ENCODE data around the gene TREH. TPM values are rescaled to one million over a fixed set of nuclear protein-coding genes. Genes with fewer than 3 reads are reported as not detected.
"Not testable (repeated sequence)": the region's sequence is repeated elsewhere in the genome, so short reads cannot be mapped to it uniquely, and the experiment has no call there.

TREH gene
- total and polyA plus RNA-seq, 2 experiments from 2014 or later = 0.06 TPM; not detected in 1

DNA sequence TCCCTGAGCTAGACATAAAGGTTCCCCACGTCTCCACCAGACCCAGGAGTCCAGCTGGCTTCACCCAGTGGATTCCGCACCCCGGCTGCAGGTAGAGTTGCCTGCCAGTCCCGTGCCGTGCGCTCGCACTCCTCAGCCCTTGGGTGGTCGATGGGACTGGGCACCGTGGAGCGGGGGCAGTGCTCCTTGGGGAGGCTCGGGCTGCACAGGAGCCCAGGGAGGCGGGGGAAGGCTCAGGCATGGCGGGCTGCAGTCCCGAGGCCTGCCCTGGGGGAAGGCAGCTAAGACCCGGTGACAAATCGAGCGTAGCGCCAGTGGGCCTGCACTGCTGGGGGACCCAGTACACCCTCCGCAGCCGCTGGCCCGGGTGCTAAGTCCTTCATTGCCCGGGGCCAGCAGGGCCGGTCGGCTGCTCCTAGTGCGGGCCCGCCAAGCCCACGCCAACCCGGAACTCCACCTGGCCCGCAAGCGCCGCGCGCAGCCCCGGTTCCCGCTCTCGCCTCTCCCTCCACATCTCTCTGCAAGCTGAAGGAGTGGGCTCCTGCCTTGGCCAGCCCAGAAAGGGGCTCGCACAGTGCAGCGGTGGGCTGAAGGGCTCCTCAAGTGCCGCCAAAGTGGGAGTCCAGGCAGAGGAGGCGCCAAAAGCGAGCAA is 9.5 kb upstream of the TREH start:
- peak overlapping the region; percentile 75; the same call in 1 of the 2 replicates for H2AFZ ChIP-seq
- in situ Hi-C loops (cut with MboI) = no loop called here
- no peak overlapping the region for H3K4me2 ChIP-seq (ENCODE audit: unreplicated experiment)

GRCh38 chr11:118688339-118688738 is 8.9 kb upstream of the TREH start:
- H3K27me3 ChIP-seq (replicated peaks; ENCODE audit: insufficient read depth); H3F3A ChIP-seq (ENCODE audit: insufficient read depth); in situ Hi-C loops (cut with MboI); H3K9me2 ChIP-seq (ENCODE audit: insufficient read depth); H4K20me1 ChIP-seq (ENCODE audit: insufficient read depth); H3K4me3 ChIP-seq; H3K4me2 ChIP-seq (ENCODE audit: unreplicated experiment); H2AFZ ChIP-seq; H3K9ac ChIP-seq; H3K79me2 ChIP-seq (ENCODE audit: insufficient read depth); H3K27ac ChIP-seq; DNase-seq; H3K4me1 ChIP-seq (ENCODE audit: insufficient read depth); H3K36me3 ChIP-seq (ENCODE audit: low read depth); H3K9me3 ChIP-seq (ENCODE audit: low read depth): not testable (repeated sequence)
- WGBS, 2 experiments (ENCODE audit: low coverage in 1 of 2, low lambda C conversion rate in 2 of 2, missing lambda C conversion rate in 2 of 2) = 77 to 85% methylated on average over 10 of the region's 10 CpGs

More for the DNA sequence above, 9.5 kb upstream of the TREH start:
- H3K9me3 ChIP-seq (ENCODE audit: low read depth) = no peaks in the 10 kb centered on the region
- H4K20me1 ChIP-seq (ENCODE audit: insufficient read depth) = no peaks in the 10 kb centered on the region
- WGBS, 2 experiments (ENCODE audit: low coverage in 1 of 2, low lambda C conversion rate in 2 of 2, missing lambda C conversion rate in 2 of 2) = 85 to 86% methylated on average over 28 to 41 of the region's 41 CpGs
- H3K9me2 ChIP-seq (ENCODE audit: insufficient read depth) = no peaks in the 10 kb centered on the region
- H3K79me2 ChIP-seq (ENCODE audit: insufficient read depth) = no peaks in the 10 kb centered on the region
- no peaks in the 10 kb centered on the region for H3F3A ChIP-seq (ENCODE audit: insufficient read depth)
- DNase-seq = no peak
- H3K4me3 ChIP-seq = no peak overlapping the region
- H3K27me3 ChIP-seq (replicated peaks; ENCODE audit: insufficient read depth) = no peaks in the 10 kb centered on the region
- H3K4me1 ChIP-seq (ENCODE audit: insufficient read depth) = 0 out of 2 replicates have a peak, but pooled peaks cover 6% of the 10 kb centered on the region
- TF ChIP-seq EZH2 (IDR thresholded peaks at IDR 0.05; ENCODE audit: insufficient read depth, poor library complexity, severe bottlenecking) = no peak
- no peak for TF ChIP-seq EZH2phosphoT487 (IDR thresholded peaks at IDR 0.05; ENCODE audit: insufficient read depth, low read depth)
- H3K27ac ChIP-seq = no peak overlapping the region
- no peak overlapping the region for H3K9ac ChIP-seq
- H3K36me3 ChIP-seq (ENCODE audit: low read depth) = no peaks in the 10 kb centered on the region

DNA sequence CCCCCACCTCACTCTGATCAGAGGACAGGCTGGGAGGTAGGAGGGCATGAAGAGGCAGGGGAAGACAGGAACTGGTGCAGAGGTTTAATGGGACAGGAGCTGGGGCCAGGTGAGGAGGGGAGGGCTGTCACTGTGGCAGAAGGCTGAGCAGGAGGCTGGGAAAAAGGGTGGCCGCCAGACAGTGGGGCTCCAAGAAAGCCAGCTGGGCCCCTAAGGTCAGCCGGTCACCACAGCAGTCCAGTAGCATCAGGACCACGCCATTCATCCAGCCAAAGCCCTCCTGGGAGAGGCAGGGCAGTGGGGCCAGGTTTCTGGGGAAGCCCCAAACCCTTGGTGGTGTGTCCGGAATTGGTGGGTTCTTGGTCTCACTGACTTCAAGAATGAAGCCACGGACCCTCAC is 8.5 kb upstream of the TREH start:
- Histone ChIP-seq H3K36me3 (ENCODE audit: low read depth) (no peaks in the 10 kb centered on the region), H3K4me1 (ENCODE audit: insufficient read depth) (0 out of 2 replicates have a peak, but pooled peaks cover 6% of the 10 kb centered on the region), H3K9me2 (ENCODE audit: insufficient read depth) (no peaks in the 10 kb centered on the region), H3F3A (ENCODE audit: insufficient read depth) (no peaks in the 10 kb centered on the region), H3K9me3 (ENCODE audit: low read depth) (no peaks in the 10 kb centered on the region), H3K27me3 (replicated peaks; ENCODE audit: insufficient read depth) (no peaks in the 10 kb centered on the region), H4K20me1 (ENCODE audit: insufficient read depth) (no peaks in the 10 kb centered on the region), H3K4me3 (no peak overlapping the region), H3K79me2 (ENCODE audit: insufficient read depth) (no peaks in the 10 kb centered on the region), H3K4me2 (ENCODE audit: unreplicated experiment) (no peak overlapping the region), H3K27ac (no peak overlapping the region), H3K9ac (no peak overlapping the region), H2AFZ (no peak overlapping the region)
- TF ChIP-seq EZH2phosphoT487 (IDR thresholded peaks at IDR 0.05; ENCODE audit: insufficient read depth, low read depth) (no peak), EZH2 (IDR thresholded peaks at IDR 0.05; ENCODE audit: insufficient read depth, poor library complexity, severe bottlenecking) (no peak)
- DNase-seq = no peak
- in situ Hi-C loops (cut with MboI) = no loop called here
- 60 to 62% methylated on average over 5 of the region's 5 CpGs for WGBS, 2 experiments (ENCODE audit: low coverage in 1 of 2, low lambda C conversion rate in 2 of 2, missing lambda C conversion rate in 2 of 2)

DNA sequence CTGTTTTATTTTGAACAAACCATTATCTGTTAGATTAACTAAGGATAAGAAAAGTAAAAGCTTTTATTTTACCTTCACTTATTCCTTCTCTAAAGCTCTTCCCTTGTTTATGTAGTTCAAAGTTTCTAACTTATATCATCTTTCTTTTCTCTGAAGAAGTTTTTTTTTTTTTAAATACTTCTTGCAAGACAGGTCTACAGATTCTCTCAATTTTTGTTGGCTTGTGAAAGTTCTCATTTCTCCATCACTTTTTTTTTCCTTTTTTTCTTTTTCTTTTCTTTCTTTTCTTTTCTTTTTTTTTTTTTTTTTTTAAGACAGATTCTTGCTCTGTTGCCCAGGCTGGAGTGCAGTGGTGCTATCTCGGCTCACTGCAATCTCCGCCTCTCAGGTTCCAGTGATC is 4.7 kb upstream of the TREH start:
- no peak overlapping the region for H3K4me3 ChIP-seq
- in situ Hi-C loops (cut with MboI) = no loop called here
- no peaks in the 10 kb centered on the region for H3K36me3 ChIP-seq (ENCODE audit: low read depth)
- no peak overlapping the region for H3K4me2 ChIP-seq (ENCODE audit: unreplicated experiment)
- no peaks in the 10 kb centered on the region for H3K4me1 ChIP-seq (ENCODE audit: insufficient read depth)
- no peak for DNase-seq
- peaks cover 8% of the 10 kb centered on the region; the same call in 1 of the 2 replicates for H3K27me3 ChIP-seq (replicated peaks; ENCODE audit: insufficient read depth)
- no peak for TF ChIP-seq EZH2 (IDR thresholded peaks at IDR 0.05; ENCODE audit: insufficient read depth, poor library complexity, severe bottlenecking)
- no peak for TF ChIP-seq EZH2phosphoT487 (IDR thresholded peaks at IDR 0.05; ENCODE audit: insufficient read depth, low read depth)
- no peak overlapping the region for H3K9ac ChIP-seq
- H3K9me2 ChIP-seq (ENCODE audit: insufficient read depth) = no peaks in the 10 kb centered on the region
- 70 to 82% methylated on average over 2 of the region's 2 CpGs for WGBS, 2 experiments (ENCODE audit: low coverage in 1 of 2, low lambda C conversion rate in 2 of 2, missing lambda C conversion rate in 2 of 2)
- H2AFZ ChIP-seq = no peak overlapping the region
- H3K9me3 ChIP-seq (ENCODE audit: low read depth) = no peaks in the 10 kb centered on the region
- H4K20me1 ChIP-seq (ENCODE audit: insufficient read depth) = no peaks in the 10 kb centered on the region
- no peaks in the 10 kb centered on the region for H3K79me2 ChIP-seq (ENCODE audit: insufficient read depth)
- no peaks in the 10 kb centered on the region for H3F3A ChIP-seq (ENCODE audit: insufficient read depth)
- H3K27ac ChIP-seq = no peak overlapping the region

DNA sequence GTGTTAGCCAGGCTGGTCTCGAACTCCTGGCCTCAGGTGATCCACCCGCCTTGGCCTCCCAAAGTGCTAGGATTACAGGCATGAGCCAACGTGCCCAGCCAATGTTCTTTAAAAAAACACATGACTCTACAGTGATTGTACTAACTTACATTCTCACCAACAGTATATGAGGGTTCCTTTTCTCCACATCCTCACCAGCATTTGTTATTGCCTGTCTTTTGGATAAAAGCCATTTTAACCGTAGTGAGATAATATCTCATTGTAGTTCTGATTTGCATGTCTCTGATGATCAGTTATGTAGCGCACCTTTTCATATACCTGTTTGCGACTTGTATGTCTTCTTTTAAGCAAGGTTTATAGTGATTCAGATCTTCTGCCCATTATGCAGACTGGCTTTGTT is 3.5 kb upstream of the TREH start:
- H3K4me1 ChIP-seq (ENCODE audit: insufficient read depth); H3K9me2 ChIP-seq (ENCODE audit: insufficient read depth); H3K4me3 ChIP-seq; DNase-seq; H3K36me3 ChIP-seq (ENCODE audit: low read depth); H3K27me3 ChIP-seq (replicated peaks; ENCODE audit: insufficient read depth); H2AFZ ChIP-seq; in situ Hi-C loops (cut with MboI); H3K9me3 ChIP-seq (ENCODE audit: low read depth); H3K79me2 ChIP-seq (ENCODE audit: insufficient read depth); H3K27ac ChIP-seq; H3K9ac ChIP-seq; H3F3A ChIP-seq (ENCODE audit: insufficient read depth); H4K20me1 ChIP-seq (ENCODE audit: insufficient read depth); H3K4me2 ChIP-seq (ENCODE audit: unreplicated experiment): not testable (repeated sequence)
- 68% methylated on average over 6 of the region's 6 CpGs for WGBS, 2 experiments (ENCODE audit: low coverage in 1 of 2, low lambda C conversion rate in 2 of 2, missing lambda C conversion rate in 2 of 2)

All from GM23248 (cell line).